ENCODE data around the gene SLC9A8.

SLC9A8 gene

DNA sequence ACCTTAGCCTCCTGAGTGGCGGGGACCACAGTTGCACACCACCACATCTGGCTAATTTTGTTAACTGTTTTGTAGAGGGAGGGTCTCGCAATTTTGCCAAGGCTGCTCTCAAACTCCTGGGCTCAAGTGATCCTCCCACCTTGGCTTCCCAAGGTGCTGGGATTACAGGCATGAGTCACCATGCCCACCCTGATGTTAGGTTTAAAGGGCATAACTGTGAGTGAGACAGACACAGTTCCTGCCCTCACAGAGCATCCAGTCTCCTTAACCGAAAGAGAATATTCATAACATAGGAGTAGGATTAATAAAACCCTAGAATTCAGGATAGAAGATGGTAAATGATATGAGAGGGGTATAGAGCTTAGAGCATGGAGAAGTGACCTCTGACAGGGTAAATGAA, 105.8 kb downstream of the SLC9A8 start:
- Histone ChIP-seq H3K9me3 (ENCODE audit: insufficient read depth, low read length, severe bottlenecking) (no peaks in the 10 kb centered on the region), H3K4me3 (ENCODE audit: low read depth in 1 of 2, low read length in 2 of 2) (no peak overlapping the region), H3K79me2 (ENCODE audit: insufficient read depth, low read length) (peaks cover 22% of the 10 kb centered on the region), H2AFZ (ENCODE audit: low read depth, low read length) (no peak overlapping the region), H3K9ac (ENCODE audit: low read depth, low read length) (no peak overlapping the region), H3K27ac (ENCODE audit: low read length) (no peak overlapping the region), H3K4me2 (ENCODE audit: insufficient read depth, low read length) (no peak overlapping the region), H4K20me1 (ENCODE audit: insufficient read depth, low read length) (peaks cover 11% of the 10 kb centered on the region), H3K4me1 (ENCODE audit: insufficient read depth, low read length) (peaks cover 24% of the 10 kb centered on the region), H3K36me3 (ENCODE audit: insufficient read depth, low read length) (no peaks in the 10 kb centered on the region; the same call in 1 of the 2 replicates), H3K27me3 (ENCODE audit: insufficient read depth, low read length, poor library complexity) (no peaks in the 10 kb centered on the region)
- no peak for DNase-seq
- no peak for TF ChIP-seq EZH2 (IDR thresholded peaks at IDR 0.05; ENCODE audit: borderline replicate concordance, low read depth, low read length, severe bottlenecking)
- TF ChIP-seq CTCF (IDR thresholded peaks at IDR 0.05; ENCODE audit: borderline replicate concordance, extremely low read depth, low read length, poor library complexity, severe bottlenecking) = no peak
- no peak for ATAC-seq (ENCODE audit: insufficient read depth, low read depth)

DNA sequence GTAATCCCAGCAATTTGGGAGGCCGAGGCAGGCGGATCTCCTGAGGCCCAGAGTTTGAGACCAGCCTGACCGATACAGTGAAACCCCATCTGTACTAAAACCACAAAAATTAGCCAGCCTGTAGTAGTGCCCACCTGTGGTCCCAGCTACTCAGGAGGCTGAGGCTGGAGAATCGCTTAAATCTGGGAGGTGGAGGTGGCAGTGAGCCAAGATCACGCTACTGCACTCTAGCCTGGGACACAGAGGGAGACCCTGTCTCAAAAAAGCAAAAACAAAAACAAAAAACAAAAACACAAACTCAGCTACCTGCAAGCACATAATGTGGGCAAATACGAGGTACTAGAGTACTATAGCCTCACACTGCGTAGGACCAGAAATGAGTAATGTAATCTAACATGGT, 106.4 kb downstream of the SLC9A8 start:
- Histone ChIP-seq H3K9me3 (ENCODE audit: insufficient read depth, low read length, severe bottlenecking) (no peaks in the 10 kb centered on the region), H3K4me2 (ENCODE audit: insufficient read depth, low read length) (no peak overlapping the region)
- no peak for TF ChIP-seq CTCF (IDR thresholded peaks at IDR 0.05; ENCODE audit: borderline replicate concordance, extremely low read depth, low read length, poor library complexity, severe bottlenecking)
- TF ChIP-seq EZH2 (IDR thresholded peaks at IDR 0.05; ENCODE audit: borderline replicate concordance, low read depth, low read length, severe bottlenecking) = no peak

GRCh38 chr20:49919461-49919860, 106.8 kb downstream of the SLC9A8 start:
- TF ChIP-seq EZH2 (IDR thresholded peaks at IDR 0.05; ENCODE audit: borderline replicate concordance, low read depth, low read length, severe bottlenecking) (no peak), CTCF (IDR thresholded peaks at IDR 0.05; ENCODE audit: borderline replicate concordance, extremely low read depth, low read length, poor library complexity, severe bottlenecking) (no peak)
- Histone ChIP-seq H3K4me2 (ENCODE audit: insufficient read depth, low read length) (no peak overlapping the region), H2AFZ (ENCODE audit: low read depth, low read length) (no peak overlapping the region), H3K79me2 (ENCODE audit: insufficient read depth, low read length) (peaks cover 12% of the 10 kb centered on the region), H3K4me3 (ENCODE audit: low read depth in 1 of 2, low read length in 2 of 2) (no peak overlapping the region), H4K20me1 (ENCODE audit: insufficient read depth, low read length) (peaks cover 5% of the 10 kb centered on the region), H3K27ac (ENCODE audit: low read length) (no peak overlapping the region), H3K36me3 (ENCODE audit: insufficient read depth, low read length) (no peaks in the 10 kb centered on the region; the same call in 1 of the 2 replicates), H3K4me1 (ENCODE audit: insufficient read depth, low read length) (peaks cover 14% of the 10 kb centered on the region), H3K27me3 (ENCODE audit: insufficient read depth, low read length, poor library complexity) (no peaks in the 10 kb centered on the region), H3K9me3 (ENCODE audit: insufficient read depth, low read length, severe bottlenecking) (no peaks in the 10 kb centered on the region), H3K9ac (ENCODE audit: low read depth, low read length) (no peak overlapping the region)
- DNase-seq (no peak), ATAC-seq (ENCODE audit: insufficient read depth, low read depth) (no peak)

More for the DNA sequence above, 106.4 kb downstream of the SLC9A8 start:
- Histone ChIP-seq H3K27me3 (ENCODE audit: insufficient read depth, low read length, poor library complexity) (no peaks in the 10 kb centered on the region), H3K79me2 (ENCODE audit: insufficient read depth, low read length) (peaks cover 16% of the 10 kb centered on the region), H3K36me3 (ENCODE audit: insufficient read depth, low read length) (no peaks in the 10 kb centered on the region; the same call in 1 of the 2 replicates), H2AFZ (ENCODE audit: low read depth, low read length) (no peak overlapping the region), H3K4me1 (ENCODE audit: insufficient read depth, low read length) (peaks cover 19% of the 10 kb centered on the region), H4K20me1 (ENCODE audit: insufficient read depth, low read length) (peaks cover 9% of the 10 kb centered on the region), H3K4me3 (ENCODE audit: low read depth in 1 of 2, low read length in 2 of 2) (no peak overlapping the region), H3K9ac (ENCODE audit: low read depth, low read length) (no peak overlapping the region), H3K27ac (ENCODE audit: low read length) (no peak overlapping the region)
- no peak for DNase-seq
- no peak for ATAC-seq (ENCODE audit: insufficient read depth, low read depth)

- Histone ChIP-seq H3K4me2 (ENCODE audit: insufficient read depth, low read length) (no peak overlapping the region), H3K27me3 (ENCODE audit: insufficient read depth, low read length, poor library complexity) (no peaks in the 10 kb centered on the region)
These were observed 111.6 kb downstream of the SLC9A8 start for GRCh38 chr20:49924247-49924646.

More at GRCh38 chr20:49924247-49924646, 111.6 kb downstream of the SLC9A8 start:
- no peaks in the 10 kb centered on the region for H4K20me1 ChIP-seq (ENCODE audit: insufficient read depth, low read length)
- TF ChIP-seq EZH2 (IDR thresholded peaks at IDR 0.05; ENCODE audit: borderline replicate concordance, low read depth, low read length, severe bottlenecking) (no peak), CTCF (IDR thresholded peaks at IDR 0.05; ENCODE audit: borderline replicate concordance, extremely low read depth, low read length, poor library complexity, severe bottlenecking) (no peak)
- H3K9ac ChIP-seq (ENCODE audit: low read depth, low read length) = no peak overlapping the region
- no peaks in the 10 kb centered on the region for H3K9me3 ChIP-seq (ENCODE audit: insufficient read depth, low read length, severe bottlenecking)
- ATAC-seq (ENCODE audit: insufficient read depth, low read depth) = no peak
- peaks cover 10% of the 10 kb centered on the region for H3K4me1 ChIP-seq (ENCODE audit: insufficient read depth, low read length)
- no peak overlapping the region for H3K4me3 ChIP-seq (ENCODE audit: low read depth in 1 of 2, low read length in 2 of 2)
- no peaks in the 10 kb centered on the region for H3K79me2 ChIP-seq (ENCODE audit: insufficient read depth, low read length)
- H2AFZ ChIP-seq (ENCODE audit: low read depth, low read length) = no peak overlapping the region
- DNase-seq = no peak
- H3K27ac ChIP-seq (ENCODE audit: low read length) = no peak overlapping the region
- no peaks in the 10 kb centered on the region for H3K36me3 ChIP-seq (ENCODE audit: insufficient read depth, low read length)
